GM06990 (cell line): ENCODE results near the gene CACNA1B.
"Not testable (repeated sequence)": the region's sequence is repeated elsewhere in the genome, so short reads cannot be mapped to it uniquely, and the experiment has no call there.

ENCODE experiments used
- DNase-seq: peaks from one replicate; pipeline ENCODE4 v3.0.0-alpha.2; 2011; ENCODE audit not compliant: insufficient read length; ENCODE audit errors: extremely low read depth
- H3K27me3 ChIP-seq: replicated peaks from 2 replicates; pipeline ENCODE4 v1.6.0; 2011; ENCODE audit warnings: low read length; ENCODE audit not compliant: control insufficient read depth, insufficient read depth
- H3K36me3 ChIP-seq: 2 replicates; pipeline ENCODE4 v1.5.1; 2011; ENCODE audit warnings: low read length; ENCODE audit not compliant: control insufficient read depth, insufficient read depth
- H3K4me3 ChIP-seq: replicated peaks from 2 replicates; pipeline ENCODE4 v1.5.1; 2011; ENCODE audit warnings: low read depth, mild to moderate bottlenecking, control low read depth, low read length
- TF ChIP-seq, protein P1 (sequence below): IDR thresholded peaks from 2 replicates; pipeline ENCODE4 v1.5.1; 2011; ENCODE audit warnings: low read length, control low read depth, mild to moderate bottlenecking, inconsistent platforms; ENCODE audit not compliant: insufficient read depth, poor library complexity, severe bottlenecking

The CACNA1B gene

DNA sequence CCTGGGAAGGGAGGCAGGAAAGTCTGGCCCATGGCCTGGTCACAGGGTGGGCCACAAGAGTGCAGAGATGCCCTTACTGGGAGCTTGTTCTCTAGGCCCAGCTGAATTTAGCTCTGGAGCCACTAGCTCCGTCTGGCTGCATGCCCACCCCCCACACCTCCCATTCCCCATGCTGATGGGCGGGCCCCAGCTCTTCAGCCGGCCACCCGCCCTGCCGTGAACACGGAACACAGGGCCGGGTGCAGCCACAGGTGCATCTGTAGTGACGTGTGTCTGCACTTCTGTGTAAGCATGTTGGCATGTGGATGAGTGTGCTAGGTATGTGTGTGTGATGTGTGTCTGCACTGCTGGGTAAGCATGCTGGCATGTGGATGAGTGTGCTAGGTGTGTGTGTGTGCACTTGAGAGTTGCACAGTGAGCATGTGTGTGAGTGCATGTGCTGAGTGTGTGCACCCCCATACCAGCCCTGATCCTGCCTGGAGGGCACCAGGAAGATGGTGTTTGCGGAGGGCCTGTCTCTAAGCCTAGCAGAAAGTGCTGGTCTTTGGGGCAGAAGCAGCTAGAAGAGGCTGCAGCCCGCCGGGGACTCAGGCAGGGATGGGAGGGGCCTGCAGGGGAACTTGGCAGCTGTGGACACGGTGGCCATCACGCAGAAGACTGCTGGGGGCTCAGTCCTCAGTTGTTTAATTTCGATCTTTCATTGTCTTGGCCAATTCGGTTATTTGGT is 136.4 kb downstream of the CACNA1B start:
- DNase-seq: no peak
- H3K4me3 ChIP-seq: no peak overlapping the region
- H3K36me3 ChIP-seq: no peaks in the 10 kb centered on the region
- TF ChIP-seq, protein P1, sequence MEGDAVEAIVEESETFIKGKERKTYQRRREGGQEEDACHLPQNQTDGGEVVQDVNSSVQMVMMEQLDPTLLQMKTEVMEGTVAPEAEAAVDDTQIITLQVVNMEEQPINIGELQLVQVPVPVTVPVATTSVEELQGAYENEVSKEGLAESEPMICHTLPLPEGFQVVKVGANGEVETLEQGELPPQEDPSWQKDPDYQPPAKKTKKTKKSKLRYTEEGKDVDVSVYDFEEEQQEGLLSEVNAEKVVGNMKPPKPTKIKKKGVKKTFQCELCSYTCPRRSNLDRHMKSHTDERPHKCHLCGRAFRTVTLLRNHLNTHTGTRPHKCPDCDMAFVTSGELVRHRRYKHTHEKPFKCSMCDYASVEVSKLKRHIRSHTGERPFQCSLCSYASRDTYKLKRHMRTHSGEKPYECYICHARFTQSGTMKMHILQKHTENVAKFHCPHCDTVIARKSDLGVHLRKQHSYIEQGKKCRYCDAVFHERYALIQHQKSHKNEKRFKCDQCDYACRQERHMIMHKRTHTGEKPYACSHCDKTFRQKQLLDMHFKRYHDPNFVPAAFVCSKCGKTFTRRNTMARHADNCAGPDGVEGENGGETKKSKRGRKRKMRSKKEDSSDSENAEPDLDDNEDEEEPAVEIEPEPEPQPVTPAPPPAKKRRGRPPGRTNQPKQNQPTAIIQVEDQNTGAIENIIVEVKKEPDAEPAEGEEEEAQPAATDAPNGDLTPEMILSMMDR: no peak
- H3K27me3 ChIP-seq: no peaks in the 10 kb centered on the region

DNA sequence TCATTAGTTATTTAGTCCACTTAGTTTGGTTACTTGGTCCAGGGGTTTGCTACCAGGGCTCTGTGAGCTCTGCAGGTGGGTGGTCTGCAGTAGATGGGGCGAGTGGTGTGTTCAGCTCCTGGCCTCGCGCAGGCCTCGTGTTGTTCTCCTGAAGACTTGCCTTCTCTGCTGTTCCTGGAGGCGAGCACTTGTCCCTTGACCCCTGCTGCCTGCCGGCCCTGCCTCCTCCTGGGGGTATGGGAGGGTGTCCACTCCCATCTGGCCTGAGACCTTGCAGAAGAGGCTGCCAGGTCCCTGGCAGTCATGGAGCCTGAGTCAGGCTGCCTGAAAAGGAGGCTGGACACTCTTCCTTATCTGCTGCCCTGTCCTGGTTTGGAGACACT is 137.0 kb downstream of the CACNA1B start:
- Histone ChIP-seq H3K27me3 (no peaks in the 10 kb centered on the region), H3K36me3 (no peaks in the 10 kb centered on the region), H3K4me3 (no peak overlapping the region)
- TF ChIP-seq, protein P1: no peak
- no peak for DNase-seq

DNA sequence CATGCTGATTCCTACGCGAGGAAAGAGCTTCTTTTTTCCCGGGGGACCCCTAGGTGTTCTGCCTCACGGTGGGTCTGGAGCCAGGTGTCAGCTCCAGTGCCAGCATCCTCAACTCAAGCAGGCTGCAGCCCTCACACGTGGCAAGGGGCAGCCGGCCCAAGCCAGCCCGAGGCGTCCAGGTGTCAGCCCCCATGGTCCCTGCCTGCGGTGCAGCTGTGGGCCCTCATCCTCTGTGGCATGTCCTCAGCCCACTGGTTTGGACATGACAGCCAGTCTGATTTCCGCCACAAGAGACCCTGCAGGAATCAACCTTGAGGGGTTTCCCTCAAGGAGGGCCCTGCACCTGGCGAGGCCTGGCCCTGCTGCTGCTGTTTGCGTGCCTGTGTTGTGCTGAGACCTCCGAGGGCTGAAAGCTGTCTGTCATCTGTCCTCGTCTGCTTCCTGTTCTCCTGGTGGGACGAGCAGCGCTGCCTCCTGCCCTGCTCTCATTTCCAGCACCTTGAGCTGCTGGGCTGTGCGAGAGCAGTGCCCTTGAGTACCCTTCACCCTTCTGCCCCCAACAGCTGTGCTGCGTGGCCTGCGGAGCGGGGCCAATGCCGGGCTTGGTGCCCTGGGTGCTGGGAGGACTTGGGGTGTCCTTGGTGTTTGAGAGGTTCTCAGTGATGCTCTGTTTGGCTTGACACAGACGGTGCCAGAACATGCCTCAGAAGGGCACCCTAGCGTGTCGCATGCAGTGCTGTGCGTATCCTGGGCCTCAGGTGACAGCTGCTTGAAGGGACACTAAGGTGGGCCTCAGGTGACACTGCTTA is 137.6 kb downstream of the CACNA1B start:
- Histone ChIP-seq H3K36me3 (no peaks in the 10 kb centered on the region), H3K27me3 (no peaks in the 10 kb centered on the region), H3K4me3 (no peak overlapping the region)
- TF ChIP-seq, protein P1: no peak
- DNase-seq: no peak

DNA sequence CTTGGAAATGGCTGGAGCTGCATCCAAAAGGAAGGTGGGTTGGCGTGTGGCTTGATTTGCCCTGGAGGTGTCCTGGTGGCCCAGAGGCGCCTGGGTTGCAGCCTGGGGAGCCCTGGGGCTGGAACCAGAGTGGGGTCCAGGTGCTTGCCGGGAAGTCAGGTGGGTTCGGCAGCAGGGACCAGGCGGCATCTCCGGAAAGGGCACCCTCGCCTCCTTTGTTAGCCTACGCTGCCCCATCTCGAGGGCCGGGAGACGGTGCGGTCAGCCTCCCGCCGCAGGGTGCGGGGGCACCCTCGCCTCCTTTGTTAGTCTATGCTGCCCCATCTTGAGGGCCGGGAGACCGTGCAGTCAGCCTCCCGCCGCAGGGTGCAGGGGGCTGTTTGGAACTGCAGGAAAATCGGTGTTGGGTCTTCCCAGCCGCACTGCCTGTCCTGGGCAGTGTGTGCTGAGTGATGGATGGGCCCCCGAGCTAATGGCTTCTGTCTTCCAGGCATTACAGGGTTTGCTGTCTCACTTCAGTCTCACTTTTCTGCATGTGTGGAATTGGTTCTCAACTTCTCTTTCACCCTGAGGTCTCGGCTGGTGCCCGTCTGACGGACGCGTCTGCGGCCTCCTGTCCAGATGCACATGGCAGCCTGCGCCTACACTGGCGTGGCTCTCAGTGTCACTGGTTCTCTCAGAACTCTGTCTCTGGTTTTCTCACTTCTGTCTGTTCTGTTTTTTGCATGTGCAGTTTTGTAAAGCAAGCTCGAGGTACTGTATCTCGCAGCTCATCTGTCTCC is 139.0 kb downstream of the CACNA1B start:
- H3K4me3 ChIP-seq: no peak overlapping the region
- no peaks in the 10 kb centered on the region for H3K36me3 ChIP-seq
- H3K27me3 ChIP-seq: no peaks in the 10 kb centered on the region
- TF ChIP-seq, protein P1: no peak
- no peak for DNase-seq

DNA sequence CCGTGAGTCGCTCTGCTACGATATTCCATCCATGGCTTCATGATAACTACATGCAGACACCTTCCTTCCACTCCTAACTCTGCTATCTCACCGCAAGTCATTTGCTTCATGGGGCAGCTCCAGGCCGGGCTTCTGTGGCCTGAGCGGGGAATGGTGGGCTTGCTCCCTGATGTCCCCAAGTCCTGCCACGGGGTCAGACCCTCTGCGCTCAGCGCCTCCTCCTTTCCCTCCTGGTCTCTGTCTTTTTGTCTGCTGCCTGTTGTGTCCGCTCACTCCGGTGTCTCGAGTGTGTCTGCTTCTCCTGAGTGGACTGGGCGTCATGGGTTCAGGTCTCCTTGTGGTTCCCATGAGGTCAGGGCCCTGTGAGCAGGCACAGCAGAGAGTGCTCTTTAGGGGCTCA is 139.6 kb downstream of the CACNA1B start:
- no peak for DNase-seq
- TF ChIP-seq, protein P1: no peak
- Histone ChIP-seq H3K36me3 (no peaks in the 10 kb centered on the region), H3K27me3 (no peaks in the 10 kb centered on the region), H3K4me3 (no peak overlapping the region)

DNA sequence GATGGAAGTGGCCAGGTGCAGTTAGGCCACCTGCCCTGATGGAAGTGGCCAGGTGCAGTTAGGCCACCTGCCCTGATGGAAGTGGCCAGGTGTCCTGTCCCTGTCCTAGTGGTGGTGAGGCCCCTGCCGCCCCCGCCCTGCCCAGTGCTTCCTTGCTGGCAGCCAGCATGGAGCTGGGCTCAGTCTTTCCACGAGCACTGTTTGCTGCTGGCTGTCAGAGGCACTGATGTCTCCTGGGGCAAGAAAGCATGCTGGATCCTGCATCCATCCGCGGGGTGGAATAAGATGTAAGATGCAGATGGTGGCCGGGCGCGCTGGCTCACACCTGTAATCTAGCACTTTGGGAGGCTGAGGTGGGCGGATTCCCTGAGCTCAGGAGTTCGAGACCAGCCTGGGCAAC is 141.9 kb downstream of the CACNA1B start:
- not testable (repeated sequence) for H3K36me3 ChIP-seq, H3K4me3 ChIP-seq, H3K27me3 ChIP-seq, DNase-seq
